H1 (cell line): ENCODE data around the gene ELFN2. TPM values are rescaled to one million over a fixed set of nuclear protein-coding genes. Genes with fewer than 3 reads are reported as not detected.

ENCODE experiments used
- ASH2L ChIP-seq: fragments of 200-600, 300-600 bp; sonication (generic); IDR thresholded peaks from one replicate; pipeline ENCODE4 v1.7.1; 2017; ENCODE audit warnings: low read length
- E2F6 ChIP-seq: IDR thresholded peaks from 2 replicates; pipeline ENCODE4 v1.6.1; 2012; ENCODE audit warnings: inconsistent platforms
- EP300 ChIP-seq, 2 experiments: IDR thresholded peaks; 1 replicate in 1 of 2; 2 replicates in 1 of 2; pipeline ENCODE4 v1.6.1; 2011 to 2012; ENCODE audit warnings: low read depth in 2 of 2, low read length in 2 of 2, mild to moderate bottlenecking in 2 of 2, borderline replicate concordance in 1 of 2, inconsistent platforms in 1 of 2, moderate library complexity in 1 of 2
- PHF8 ChIP-seq: fragments of 200-600 bp; sonication (generic); conservative IDR thresholded peaks from 2 replicates; pipeline ENCODE4 v1.7.1; 2012; ENCODE audit warnings: low read depth, mild to moderate bottlenecking, inconsistent platforms, low read length, moderate library complexity
- RBBP5 ChIP-seq: IDR thresholded peaks from 2 replicates; pipeline ENCODE4 v1.7.1; 2012; ENCODE audit warnings: low read depth, mild to moderate bottlenecking, inconsistent platforms, low read length, moderate library complexity, borderline replicate concordance
- RNF2 ChIP-seq: fragments of 200-900, 300-1000 bp; sonication (generic); IDR thresholded peaks from 2 replicates; pipeline ENCODE4 v1.7.1; 2016; ENCODE audit warnings: borderline replicate concordance, low read depth, mild to moderate bottlenecking, antibody characterized with exemption, low read length; ENCODE audit not compliant: poor library complexity, severe bottlenecking; ENCODE audit errors: missing control alignments
- SIN3A ChIP-seq, 2 experiments: IDR thresholded peaks in 1 of 2; conservative IDR thresholded peaks in 1 of 2; 2 replicates each; pipeline ENCODE4 v1.6.1; 2011 to 2012; ENCODE audit warnings: low read length in 2 of 2, improper control_type of control experiment in 1 of 2, low read depth in 1 of 2, mild to moderate bottlenecking in 1 of 2
- SP2 ChIP-seq: IDR thresholded peaks from 2 replicates; pipeline ENCODE4 v1.6.1; 2012; ENCODE audit warnings: mild to moderate bottlenecking, low read length, inconsistent platforms
- SRF ChIP-seq: IDR thresholded peaks from 2 replicates; pipeline ENCODE4 v1.6.1; 2011; ENCODE audit warnings: mild to moderate bottlenecking, low read depth, low read length, moderate library complexity
- TAF1 ChIP-seq: IDR thresholded peaks from 2 replicates; pipeline ENCODE4 v1.6.1; 2011; ENCODE audit warnings: mild to moderate bottlenecking, low read depth, low read length
- polyA plus RNA-seq, 7 experiments: library from polyadenylated mRNA; depleted of rRNA in 3 of 7; stranded (reverse) in 5 of 7; unstranded in 2 of 7; fragments of >200 nt in 5 of 7; fragments of 200-250 nt in 2 of 7; gene quantifications; 1 replicate in 5 of 7; 2 replicates in 1 of 7; 4 replicates in 1 of 7; pipeline versions ENCODE4 v1.2.1 to v1.2.3, GENCODE V29; 2011 to 2013; ENCODE audit warnings: missing spikeins in 2 of 7, mixed read lengths in 2 of 7
- total RNA-seq: library from RNA; stranded (reverse); fragmentation: NEBNext Ultra II Directional; extraction: Animal tissue kit (Norgen Biotek cat#: 25700); gene quantifications from 2 replicates; pipeline ENCODE4 v1.2.1, GENCODE V29; 2021

ELFN2 gene
- total and polyA plus RNA-seq, 2 of the 8 experiments (the other 6 are each of a cell fraction or from before 2014, with no cell fraction given) = 0.63 to 0.88 TPM

GRCh38 chr22:37425800-37426705 lies 1.2 kb downstream of the ELFN2 start (continued):
- TF ChIP-seq PHF8 (no peak), SP2 (no peak), SIN3A (conservative IDR thresholded peaks at IDR 0.05 in 1 of 2, IDR thresholded peaks at IDR 0.05 in 1 of 2; ENCODE audit: low read depth in 1 of 2, low read length in 2 of 2) (peak in 1 of 2 experiments; percentile 79; a peak in 2 of 4 replicates), E2F6 (no peak), RNF2 (no peak), EP300 (IDR thresholded peaks at IDR 0.05; ENCODE audit: borderline replicate concordance in 1 of 2, low read depth in 2 of 2, low read length in 2 of 2) (no peak), SRF (no peak), RBBP5 (0 out of 2 replicates have a peak, but pooled peaks have one; percentile 45), ASH2L (peak; percentile 28), TAF1 (no peak)
